ENCODE measurements around the gene TBC1D22A. TPM values are rescaled to one million over a fixed set of nuclear protein-coding genes. Genes with fewer than 3 reads are reported as not detected.

Gene TBC1D22A
- total RNA-seq, 4 donors from 2014 or later: 18.8 to 25.2 (median 23.1) TPM

DNA sequence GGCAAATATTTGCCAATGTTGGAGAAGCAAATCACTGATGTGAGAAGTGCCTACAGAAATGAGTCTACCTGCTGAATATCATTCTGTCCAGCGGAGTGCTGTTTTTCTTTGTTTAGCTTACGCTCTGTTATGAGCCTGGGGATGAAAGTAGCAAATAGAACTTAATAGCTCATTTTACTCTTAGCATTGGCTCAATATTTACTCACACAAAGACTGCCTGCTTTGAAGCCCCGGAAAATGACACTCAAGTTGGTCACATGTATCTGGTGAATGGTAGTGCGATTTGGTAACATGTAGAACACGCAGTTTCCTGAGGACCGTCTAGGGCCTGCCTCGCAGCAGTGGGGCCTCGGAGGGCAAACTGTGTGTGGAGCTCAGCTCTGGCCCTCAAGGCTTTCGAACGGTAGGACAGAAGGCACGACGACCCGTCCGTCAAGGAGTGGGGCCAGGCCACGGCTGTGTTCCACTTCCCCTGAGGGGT, 38.9 kb downstream of the TBC1D22A start:
- no peaks in the 10 kb centered on the region for H3K27me3 ChIP-seq
- in situ Hi-C loops (cut with MboI; ENCODE audit: low sequenced_read_pairs in 4 of 4): loop anchor here in 1 of 4 donors (10.0 kb wide), 1 partner anchor 237 kb away; no protein-coding TSS in a partner anchor
- H3K4me1 ChIP-seq: peaks cover 0 to 4% of the 10 kb centered on the region in 2 donors
- H3K36me3 ChIP-seq: peaks cover 0 to 36% of the 10 kb centered on the region in 2 donors
- H3K4me3 ChIP-seq: no peak overlapping the region
- no peak for TF ChIP-seq POLR2A (IDR thresholded peaks at IDR 0.05)
- no peak for TF ChIP-seq CTCF (IDR thresholded peaks at IDR 0.05 in 4 of 5, conservative IDR thresholded peaks at IDR 0.05 in 1 of 5)
- intact Hi-C loops (cut with DNase I; ENCODE audit: low total_unique reads): no loop called here
- H3K9me3 ChIP-seq: no peaks in the 10 kb centered on the region
- DNase-seq (no peak), ATAC-seq (no peak)
- H3K27ac ChIP-seq: no peak overlapping the region

GRCh38 chr22:46801826-46802607, 39.6 kb downstream of the TBC1D22A start:
- intact Hi-C loops (cut with DNase I; ENCODE audit: low total_unique reads): loop anchor here (2.0 kb wide), 1 partner anchor 237 kb away; no protein-coding TSS in a partner anchor
- H3K36me3 ChIP-seq: peaks cover 0 to 36% of the 10 kb centered on the region in 2 donors

GRCh38 chr22:46802608-46803027, 40.2 kb downstream of the TBC1D22A start:
- Histone ChIP-seq H3K27ac (no peak overlapping the region), H3K9me3 (no peaks in the 10 kb centered on the region), H3K4me1 (peaks cover 0 to 4% of the 10 kb centered on the region in 2 donors), H3K27me3 (no peaks in the 10 kb centered on the region), H3K4me3 (no peak overlapping the region), H3K36me3 (peaks cover 0 to 30% of the 10 kb centered on the region in 2 donors)
- DNase-seq (no peak), ATAC-seq (no peak)
- TF ChIP-seq CTCF (IDR thresholded peaks at IDR 0.05 in 4 of 5, conservative IDR thresholded peaks at IDR 0.05 in 1 of 5) (no peak), POLR2A (IDR thresholded peaks at IDR 0.05) (no peak)
- in situ Hi-C loops (cut with MboI; ENCODE audit: low sequenced_read_pairs in 4 of 4) (loop anchor here in 1 of 4 donors (10.0 kb wide), 1 partner anchor 238 kb away; no protein-coding TSS in a partner anchor), intact Hi-C loops (cut with DNase I; ENCODE audit: low total_unique reads) (loop anchor here (1.0 to 2.0 kb wide), 2 partner anchors 63 to 238 kb away; no protein-coding TSS in a partner anchor)

More at GRCh38 chr22:46801826-46802607, 39.6 kb downstream of the TBC1D22A start:
- Histone ChIP-seq H3K27ac (no peak overlapping the region), H3K4me3 (no peak overlapping the region), H3K9me3 (no peaks in the 10 kb centered on the region), H3K4me1 (peaks cover 0 to 4% of the 10 kb centered on the region in 2 donors), H3K27me3 (no peaks in the 10 kb centered on the region)
- DNase-seq: no peak
- in situ Hi-C loops (cut with MboI; ENCODE audit: low sequenced_read_pairs in 4 of 4): loop anchor here in 1 of 4 donors (10.0 kb wide), 1 partner anchor 237 kb away; no protein-coding TSS in a partner anchor
- ATAC-seq: no peak
- no peak for TF ChIP-seq POLR2A (IDR thresholded peaks at IDR 0.05)

- TF ChIP-seq CTCF (IDR thresholded peaks at IDR 0.05 in 4 of 5, conservative IDR thresholded peaks at IDR 0.05 in 1 of 5) (peak; percentile 81 to 94 (median 91)), POLR2A (IDR thresholded peaks at IDR 0.05) (no peak)
- ATAC-seq: peak; percentile 35 to 73
- H3K27me3 ChIP-seq: no peaks in the 10 kb centered on the region
- H3K9me3 ChIP-seq: no peaks in the 10 kb centered on the region
- H3K27ac ChIP-seq: no peak overlapping the region
- intact Hi-C loops (cut with DNase I; ENCODE audit: low total_unique reads): loop anchor here (1.0 to 2.0 kb wide), 2 partner anchors 64 to 238 kb away; no protein-coding TSS in a partner anchor
- DNase-seq: peak in 1 of 2 donors; percentile 27
- H3K4me1 ChIP-seq: peaks cover 0 to 4% of the 10 kb centered on the region in 2 donors
- H3K36me3 ChIP-seq: peaks cover 0 to 24% of the 10 kb centered on the region in 2 donors
- no peak overlapping the region for H3K4me3 ChIP-seq
- in situ Hi-C loops (cut with MboI; ENCODE audit: low sequenced_read_pairs in 4 of 4): loop anchor here in 1 of 4 donors (10.0 kb wide), 1 partner anchor 238 kb away; no protein-coding TSS in a partner anchor
Observed at GRCh38 chr22:46803031-46803880, 40.8 kb downstream of the TBC1D22A start.

Data from gastrocnemius medialis (tissue), 4 donors.